Measurements from ENCODE around the gene CTNNA1.

CTNNA1 gene

DNA sequence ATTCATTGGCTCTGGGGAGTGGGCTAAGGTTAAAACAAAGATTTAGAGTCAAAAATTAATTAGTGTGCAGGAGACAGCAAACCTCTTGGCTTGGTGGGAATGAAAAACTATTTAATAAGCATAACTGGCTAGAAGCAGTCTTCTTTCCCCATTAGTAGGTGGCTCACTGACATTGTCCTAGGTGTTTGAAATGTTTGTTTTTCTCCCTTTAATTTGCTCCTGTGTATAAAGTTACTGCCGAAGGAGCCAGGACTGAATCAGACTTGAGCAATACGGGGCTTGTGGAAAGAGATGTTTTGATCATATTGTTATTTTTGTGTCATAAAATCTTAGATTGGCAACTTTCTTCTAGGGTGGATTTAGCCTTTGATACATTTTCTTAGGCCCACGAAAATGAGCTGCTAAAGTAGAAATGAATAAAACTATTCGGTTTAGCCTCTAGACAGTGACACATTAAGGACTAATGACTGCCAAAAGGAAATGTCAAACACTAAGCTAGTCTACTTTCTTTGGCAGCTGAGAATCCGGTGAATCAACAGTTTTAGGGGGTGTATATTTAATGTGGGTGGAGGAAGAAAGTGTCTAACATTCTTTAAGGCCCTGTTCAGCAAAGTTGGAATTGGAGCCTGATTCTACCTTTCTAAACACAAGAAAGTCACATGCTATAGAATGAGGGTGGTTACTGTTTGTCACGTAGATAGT is 91.7 kb downstream of the CTNNA1 start:
- H3K27ac ChIP-seq (ENCODE audit: low read depth, low read length): peak overlapping the region; percentile 87
- peaks cover 61% of the 10 kb centered on the region for H3K79me2 ChIP-seq (ENCODE audit: control insufficient read depth, insufficient read depth, low read length, unreplicated experiment)
- no peak overlapping the region for H2AFZ ChIP-seq (ENCODE audit: low read length, unreplicated experiment)
- H3K4me1 ChIP-seq (ENCODE audit: control insufficient read depth, insufficient read depth, low read length, unreplicated experiment): peaks cover 42% of the 10 kb centered on the region
- peak overlapping the region; percentile 16 for H3K4me3 ChIP-seq (ENCODE audit: low read depth, low read length)
- peaks cover 5% of the 10 kb centered on the region; the same call in 1 of the 2 replicates for H3K36me3 ChIP-seq (ENCODE audit: insufficient read depth, low read length)
- H3K27me3 ChIP-seq (ENCODE audit: insufficient read depth, low read length): no peaks in the 10 kb centered on the region

DNA sequence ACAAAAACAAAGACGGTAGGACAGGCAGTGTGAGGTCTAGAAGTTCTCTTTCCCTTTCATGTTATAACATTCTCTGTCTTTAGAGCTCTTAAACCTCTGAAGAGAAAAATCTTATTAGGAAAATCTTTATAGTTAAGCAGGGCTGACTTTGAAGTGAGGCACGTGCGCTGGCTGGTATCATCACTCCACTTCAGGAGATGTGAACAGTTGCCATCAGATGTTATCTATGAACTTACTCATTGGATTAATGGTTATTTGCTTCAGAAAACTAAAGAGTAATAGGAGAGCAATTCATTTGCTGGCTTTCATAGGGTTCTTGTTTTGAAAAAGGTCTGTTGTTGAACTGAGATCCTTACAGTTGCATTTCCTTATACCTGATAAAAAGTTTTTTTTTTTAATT is 96.2 kb downstream of the CTNNA1 start:
- H3K27ac ChIP-seq (ENCODE audit: low read depth, low read length): no peak overlapping the region
- no peak overlapping the region for H3K4me3 ChIP-seq (ENCODE audit: low read depth, low read length)
- peaks cover 65% of the 10 kb centered on the region for H3K79me2 ChIP-seq (ENCODE audit: control insufficient read depth, insufficient read depth, low read length, unreplicated experiment)
- no peaks in the 10 kb centered on the region for H3K36me3 ChIP-seq (ENCODE audit: insufficient read depth, low read length)
- peaks cover 34% of the 10 kb centered on the region for H3K4me1 ChIP-seq (ENCODE audit: control insufficient read depth, insufficient read depth, low read length, unreplicated experiment)
- H3K27me3 ChIP-seq (ENCODE audit: insufficient read depth, low read length): no peaks in the 10 kb centered on the region
- H2AFZ ChIP-seq (ENCODE audit: low read length, unreplicated experiment): no peak overlapping the region

DNA sequence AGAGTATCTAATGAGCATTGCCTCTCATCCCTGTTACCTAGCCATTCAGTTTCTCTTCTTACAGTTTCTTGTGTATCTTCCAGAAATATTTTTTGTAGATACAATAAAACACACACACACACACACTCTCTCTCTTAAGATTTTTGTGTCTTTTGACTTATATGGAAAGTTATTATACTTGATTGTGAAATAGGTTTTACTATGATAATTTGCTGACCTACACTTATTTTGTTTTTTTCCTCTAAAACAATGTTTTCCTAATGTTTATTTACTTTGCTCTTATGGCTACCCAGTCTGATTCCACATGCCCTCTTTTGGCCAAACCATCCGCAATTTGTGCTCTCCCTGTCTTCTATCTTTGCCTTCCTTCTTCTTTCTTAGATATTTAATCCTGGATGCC is 96.7 kb downstream of the CTNNA1 start:
- H2AFZ ChIP-seq (ENCODE audit: low read length, unreplicated experiment): no peak overlapping the region
- H3K36me3 ChIP-seq (ENCODE audit: insufficient read depth, low read length): no peaks in the 10 kb centered on the region
- no peaks in the 10 kb centered on the region for H3K27me3 ChIP-seq (ENCODE audit: insufficient read depth, low read length)
- H3K4me1 ChIP-seq (ENCODE audit: control insufficient read depth, insufficient read depth, low read length, unreplicated experiment): peaks cover 29% of the 10 kb centered on the region
- H3K79me2 ChIP-seq (ENCODE audit: control insufficient read depth, insufficient read depth, low read length, unreplicated experiment): peaks cover 69% of the 10 kb centered on the region
- no peak overlapping the region for H3K27ac ChIP-seq (ENCODE audit: low read depth, low read length)
- H3K4me3 ChIP-seq (ENCODE audit: low read depth, low read length): no peak overlapping the region

DNA sequence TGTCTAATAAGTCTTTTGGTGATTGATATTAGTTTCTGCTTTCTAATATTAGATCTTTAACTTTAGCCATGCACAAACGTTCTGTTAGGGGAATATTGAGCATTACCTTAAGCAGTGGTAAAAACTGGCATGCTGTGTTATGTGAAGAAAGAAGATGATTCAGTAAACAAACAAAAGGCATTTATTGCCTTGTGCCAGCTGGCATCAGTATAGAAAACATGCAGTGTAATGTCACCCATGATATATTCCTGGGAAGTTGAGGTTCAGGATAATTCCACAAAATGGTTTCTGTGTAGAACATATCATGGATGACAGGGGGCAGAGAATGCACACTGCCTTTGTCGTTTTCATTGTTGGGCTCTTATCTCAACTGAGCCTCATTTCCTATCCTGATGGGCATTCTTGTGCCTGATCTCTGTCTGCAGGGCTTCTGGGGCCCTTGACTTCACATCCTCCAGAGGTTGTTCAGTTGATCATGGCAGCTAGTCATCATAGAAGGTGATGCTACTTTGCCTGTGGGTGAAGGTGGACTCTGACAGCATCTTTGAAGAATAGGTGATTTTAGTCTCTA is 97.7 kb downstream of the CTNNA1 start:
- peaks cover 69% of the 10 kb centered on the region for H3K79me2 ChIP-seq (ENCODE audit: control insufficient read depth, insufficient read depth, low read length, unreplicated experiment)
- H3K4me3 ChIP-seq (ENCODE audit: low read depth, low read length): no peak overlapping the region
- no peak overlapping the region for H3K27ac ChIP-seq (ENCODE audit: low read depth, low read length)
- no peaks in the 10 kb centered on the region for H3K36me3 ChIP-seq (ENCODE audit: insufficient read depth, low read length)
- no peaks in the 10 kb centered on the region for H3K27me3 ChIP-seq (ENCODE audit: insufficient read depth, low read length)
- H3K4me1 ChIP-seq (ENCODE audit: control insufficient read depth, insufficient read depth, low read length, unreplicated experiment): peaks cover 20% of the 10 kb centered on the region
- H2AFZ ChIP-seq (ENCODE audit: low read length, unreplicated experiment): no peak overlapping the region

DNA sequence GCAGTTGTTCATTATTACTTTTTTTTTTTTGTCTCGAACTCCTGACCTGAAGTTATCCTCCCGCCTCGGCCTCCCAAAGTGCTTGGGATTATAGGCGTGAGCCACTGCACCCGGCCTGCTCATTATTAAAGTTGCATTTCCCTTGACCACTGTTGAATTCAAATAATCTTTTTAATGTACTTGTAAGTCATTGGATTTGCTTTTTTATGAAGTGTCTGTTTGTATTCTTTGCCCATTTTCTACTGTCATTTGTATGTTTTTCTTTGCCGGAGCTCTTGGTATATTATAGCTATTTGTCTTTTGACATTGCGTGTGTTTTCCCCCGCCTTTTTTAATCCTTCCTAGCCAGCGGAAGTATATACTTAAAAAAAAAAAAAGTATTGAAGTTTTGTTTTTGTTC is 99.9 kb downstream of the CTNNA1 start:
- Histone ChIP-seq H3K36me3 (ENCODE audit: insufficient read depth, low read length) (no peaks in the 10 kb centered on the region), H3K27me3 (ENCODE audit: insufficient read depth, low read length) (no peaks in the 10 kb centered on the region), H2AFZ (ENCODE audit: low read length, unreplicated experiment) (no peak overlapping the region), H3K27ac (ENCODE audit: low read depth, low read length) (no peak overlapping the region), H3K79me2 (ENCODE audit: control insufficient read depth, insufficient read depth, low read length, unreplicated experiment) (peaks cover 65% of the 10 kb centered on the region), H3K4me1 (ENCODE audit: control insufficient read depth, insufficient read depth, low read length, unreplicated experiment) (peaks cover 20% of the 10 kb centered on the region), H3K4me3 (ENCODE audit: low read depth, low read length) (no peak overlapping the region)

DNA sequence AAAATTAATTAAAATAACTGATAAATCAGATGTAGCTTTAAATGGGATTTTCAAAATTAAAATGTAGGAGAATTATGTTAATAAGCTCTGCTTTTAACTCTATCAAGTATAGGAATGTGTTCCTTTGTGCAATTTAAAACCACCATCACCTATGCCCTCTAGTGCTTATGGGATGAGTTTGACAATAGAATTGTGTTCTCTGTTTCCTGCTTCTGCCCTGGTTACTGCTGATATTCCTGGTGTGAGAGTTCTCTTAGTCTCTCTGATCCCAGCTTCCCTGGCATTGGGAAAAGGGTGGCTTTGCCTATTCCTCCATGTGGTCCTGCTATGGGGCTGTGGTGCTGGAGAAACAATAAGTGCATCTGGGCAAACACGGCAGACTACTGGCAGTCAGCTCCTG is 113.8 kb downstream of the CTNNA1 start:
- Histone ChIP-seq H3K4me3 (ENCODE audit: low read depth, low read length) (no peak overlapping the region), H3K36me3 (ENCODE audit: insufficient read depth, low read length) (peaks cover 18% of the 10 kb centered on the region), H2AFZ (ENCODE audit: low read length, unreplicated experiment) (no peak overlapping the region), H3K27me3 (ENCODE audit: insufficient read depth, low read length) (no peaks in the 10 kb centered on the region), H3K4me1 (ENCODE audit: control insufficient read depth, insufficient read depth, low read length, unreplicated experiment) (peaks cover 13% of the 10 kb centered on the region), H3K79me2 (ENCODE audit: control insufficient read depth, insufficient read depth, low read length, unreplicated experiment) (peaks cover 57% of the 10 kb centered on the region), H3K27ac (ENCODE audit: low read depth, low read length) (no peak overlapping the region)

DNA sequence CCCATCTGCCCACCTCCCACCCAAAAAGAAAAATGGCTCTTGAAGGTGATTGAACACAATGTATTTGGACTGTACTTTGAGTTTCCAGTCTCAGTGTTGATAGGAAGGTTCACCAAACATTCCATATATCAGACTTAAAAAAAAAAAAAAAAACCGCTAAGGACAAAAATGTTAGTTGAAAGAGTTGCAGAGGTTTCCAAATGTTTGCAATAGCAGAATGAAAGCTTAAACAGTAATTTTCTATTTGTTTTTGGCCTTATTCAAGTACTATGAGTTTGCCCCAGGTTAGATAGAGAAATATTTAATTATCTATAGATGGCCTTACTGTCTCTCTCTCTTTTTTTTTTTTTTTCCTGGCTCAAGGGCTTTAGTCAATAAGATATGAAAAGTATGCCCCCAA is 115.8 kb downstream of the CTNNA1 start:
- peaks cover 58% of the 10 kb centered on the region for H3K79me2 ChIP-seq (ENCODE audit: control insufficient read depth, insufficient read depth, low read length, unreplicated experiment)
- peaks cover 20% of the 10 kb centered on the region for H3K4me1 ChIP-seq (ENCODE audit: control insufficient read depth, insufficient read depth, low read length, unreplicated experiment)
- no peaks in the 10 kb centered on the region for H3K27me3 ChIP-seq (ENCODE audit: insufficient read depth, low read length)
- H3K27ac ChIP-seq (ENCODE audit: low read depth, low read length): no peak overlapping the region
- H2AFZ ChIP-seq (ENCODE audit: low read length, unreplicated experiment): no peak overlapping the region
- H3K4me3 ChIP-seq (ENCODE audit: low read depth, low read length): no peak overlapping the region
- no peaks in the 10 kb centered on the region for H3K36me3 ChIP-seq (ENCODE audit: insufficient read depth, low read length)

DNA sequence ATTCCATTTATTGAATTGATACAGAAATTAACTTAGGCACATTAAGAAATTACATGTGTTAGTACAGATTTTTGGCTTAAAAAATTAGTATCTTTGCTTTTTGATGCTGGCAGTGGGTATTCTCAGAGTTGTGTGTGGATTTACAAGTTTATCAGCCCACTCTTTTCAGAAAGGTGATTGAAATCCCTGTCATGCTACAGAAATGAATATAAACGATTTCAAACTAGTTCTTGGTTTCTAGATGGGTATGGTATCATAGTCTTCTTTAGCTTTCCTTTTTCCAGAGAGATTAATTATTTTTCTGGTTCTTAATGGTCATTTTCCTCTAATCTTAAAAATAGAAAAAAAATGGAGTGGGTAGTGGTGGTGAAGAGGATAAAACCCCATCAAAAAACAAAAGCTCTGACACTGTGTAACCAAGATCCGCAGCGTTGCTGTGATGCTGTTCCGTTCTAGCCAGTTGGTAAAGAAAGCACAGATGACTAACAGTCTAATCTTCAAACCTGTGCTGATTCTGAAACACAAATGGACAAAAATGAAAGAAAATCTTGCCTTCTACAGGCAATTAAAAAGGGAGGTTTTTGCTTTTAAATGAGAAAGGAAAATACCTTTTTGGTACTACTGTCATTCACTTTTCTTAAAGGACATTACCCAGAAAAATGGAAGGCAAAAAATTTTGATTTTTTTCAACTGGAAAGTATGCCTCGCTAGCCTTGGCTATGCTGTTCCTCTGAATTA is 116.7 kb downstream of the CTNNA1 start:
- no peak overlapping the region for H3K27ac ChIP-seq (ENCODE audit: low read depth, low read length)
- no peaks in the 10 kb centered on the region for H3K27me3 ChIP-seq (ENCODE audit: insufficient read depth, low read length)
- H3K79me2 ChIP-seq (ENCODE audit: control insufficient read depth, insufficient read depth, low read length, unreplicated experiment): peaks cover 58% of the 10 kb centered on the region
- no peak overlapping the region for H2AFZ ChIP-seq (ENCODE audit: low read length, unreplicated experiment)
- H3K4me1 ChIP-seq (ENCODE audit: control insufficient read depth, insufficient read depth, low read length, unreplicated experiment): peaks cover 24% of the 10 kb centered on the region
- no peaks in the 10 kb centered on the region for H3K36me3 ChIP-seq (ENCODE audit: insufficient read depth, low read length)
- no peak overlapping the region for H3K4me3 ChIP-seq (ENCODE audit: low read depth, low read length)

DNA sequence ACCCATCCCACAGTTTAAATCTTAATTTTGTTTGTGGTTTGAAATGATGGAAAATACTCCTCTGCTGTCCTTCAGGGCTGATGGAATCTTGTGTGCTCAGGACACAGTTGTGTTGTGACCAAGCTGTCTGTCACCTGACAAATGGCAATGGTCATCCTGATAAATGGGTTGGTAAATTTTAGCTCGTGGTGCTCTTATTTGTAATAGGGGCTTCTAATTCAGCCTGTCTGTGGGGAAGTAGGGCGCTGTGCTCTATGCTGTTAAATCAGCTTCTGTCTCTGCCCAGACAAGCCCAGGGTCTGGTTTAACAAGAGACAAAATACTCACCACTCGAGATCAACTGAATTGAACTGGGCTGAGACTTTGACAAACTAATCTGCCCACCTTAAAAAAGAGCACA is 117.4 kb downstream of the CTNNA1 start:
- no peaks in the 10 kb centered on the region for H3K36me3 ChIP-seq (ENCODE audit: insufficient read depth, low read length)
- H2AFZ ChIP-seq (ENCODE audit: low read length, unreplicated experiment): no peak overlapping the region
- no peak overlapping the region for H3K27ac ChIP-seq (ENCODE audit: low read depth, low read length)
- H3K27me3 ChIP-seq (ENCODE audit: insufficient read depth, low read length): no peaks in the 10 kb centered on the region
- peaks cover 57% of the 10 kb centered on the region for H3K79me2 ChIP-seq (ENCODE audit: control insufficient read depth, insufficient read depth, low read length, unreplicated experiment)
- H3K4me1 ChIP-seq (ENCODE audit: control insufficient read depth, insufficient read depth, low read length, unreplicated experiment): peaks cover 24% of the 10 kb centered on the region
- no peak overlapping the region for H3K4me3 ChIP-seq (ENCODE audit: low read depth, low read length)

DNA sequence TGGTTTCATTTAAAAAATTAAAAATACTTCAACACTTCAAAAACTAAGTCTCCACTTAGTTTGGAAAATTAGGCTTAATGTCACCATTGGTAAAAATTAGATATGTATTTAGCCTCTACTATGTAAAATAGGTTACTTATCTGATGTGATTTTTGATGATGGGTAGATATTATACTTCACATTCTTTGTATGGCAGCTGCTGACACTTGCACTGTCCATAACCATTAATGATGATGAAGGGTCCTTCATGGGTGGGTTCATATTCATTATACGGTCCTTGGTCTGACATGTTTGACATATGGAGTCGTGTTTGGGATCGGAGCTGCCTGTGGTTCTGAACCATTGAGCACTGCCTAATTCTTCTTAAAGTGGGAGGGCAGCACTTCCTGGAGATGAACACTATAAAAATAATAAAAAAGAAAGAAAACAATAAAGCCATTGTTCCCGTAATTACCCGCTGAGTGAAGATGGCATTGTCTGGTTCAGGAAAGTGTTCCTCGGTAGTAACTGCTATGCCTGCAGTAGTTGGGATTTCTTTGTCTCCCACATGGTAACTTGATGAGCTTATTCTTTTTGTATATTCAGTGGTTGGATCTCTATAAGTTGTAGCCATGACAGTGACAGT is 119.7 kb downstream of the CTNNA1 start:
- no peaks in the 10 kb centered on the region for H3K27me3 ChIP-seq (ENCODE audit: insufficient read depth, low read length)
- H3K79me2 ChIP-seq (ENCODE audit: control insufficient read depth, insufficient read depth, low read length, unreplicated experiment): peaks cover 68% of the 10 kb centered on the region
- no peak overlapping the region for H2AFZ ChIP-seq (ENCODE audit: low read length, unreplicated experiment)
- H3K27ac ChIP-seq (ENCODE audit: low read depth, low read length): no peak overlapping the region
- H3K4me3 ChIP-seq (ENCODE audit: low read depth, low read length): no peak overlapping the region
- no peaks in the 10 kb centered on the region for H3K36me3 ChIP-seq (ENCODE audit: insufficient read depth, low read length)
- peaks cover 24% of the 10 kb centered on the region for H3K4me1 ChIP-seq (ENCODE audit: control insufficient read depth, insufficient read depth, low read length, unreplicated experiment)
